ENCODE measurements around the gene CNN2. TPM values are rescaled to one million over a fixed set of nuclear protein-coding genes. Genes with fewer than 3 reads are reported as not detected.

The CNN2 gene
- total RNA-seq, 2 donors from 2014 or later: 426 to 469 TPM

GRCh38 chr19:1026783-1027649 is 608 bp downstream of the CNN2 start:
- Mint-ChIP-seq H3K4me3 (peak overlapping the region; percentile 93), H3K27ac (peak overlapping the region; percentile 97), H3K36me3 (ENCODE audit: low read depth) (peaks cover 20% of the 10 kb centered on the region), H3K4me1 (peaks cover 5% of the 10 kb centered on the region), H3K27me3 (ENCODE audit: insufficient read depth) (no peaks in the 10 kb centered on the region), H3K9me3 (no peaks in the 10 kb centered on the region)
- DNase-seq: no peak
- Histone ChIP-seq H3K4me3 (ENCODE audit: low read length) (peak overlapping the region; percentile 98), H3K27ac (ENCODE audit: low read depth, low read length) (peak overlapping the region; percentile 84), H3K27me3 (ENCODE audit: control insufficient read depth, insufficient read depth, low read length, poor library complexity, severe bottlenecking) (no peaks in the 10 kb centered on the region), H3K9ac (ENCODE audit: extremely low read depth, low read length, poor library complexity, severe bottlenecking) (peak overlapping the region; percentile 99), H3K4me1 (ENCODE audit: control insufficient read depth, insufficient read depth, low read length) (peaks cover 6% of the 10 kb centered on the region), H3K36me3 (ENCODE audit: control insufficient read depth, insufficient read depth, low read length) (peaks cover 22% of the 10 kb centered on the region), H3K9me3 (ENCODE audit: control insufficient read depth, low read length) (no peaks in the 10 kb centered on the region)
- 1% methylated on average over 17 to 35 of the region's 36 CpGs for WGBS, 2 experiments (ENCODE audit: insufficient coverage in 1 of 2, insufficient read length in 1 of 2)
- TF ChIP-seq, protein P1, sequence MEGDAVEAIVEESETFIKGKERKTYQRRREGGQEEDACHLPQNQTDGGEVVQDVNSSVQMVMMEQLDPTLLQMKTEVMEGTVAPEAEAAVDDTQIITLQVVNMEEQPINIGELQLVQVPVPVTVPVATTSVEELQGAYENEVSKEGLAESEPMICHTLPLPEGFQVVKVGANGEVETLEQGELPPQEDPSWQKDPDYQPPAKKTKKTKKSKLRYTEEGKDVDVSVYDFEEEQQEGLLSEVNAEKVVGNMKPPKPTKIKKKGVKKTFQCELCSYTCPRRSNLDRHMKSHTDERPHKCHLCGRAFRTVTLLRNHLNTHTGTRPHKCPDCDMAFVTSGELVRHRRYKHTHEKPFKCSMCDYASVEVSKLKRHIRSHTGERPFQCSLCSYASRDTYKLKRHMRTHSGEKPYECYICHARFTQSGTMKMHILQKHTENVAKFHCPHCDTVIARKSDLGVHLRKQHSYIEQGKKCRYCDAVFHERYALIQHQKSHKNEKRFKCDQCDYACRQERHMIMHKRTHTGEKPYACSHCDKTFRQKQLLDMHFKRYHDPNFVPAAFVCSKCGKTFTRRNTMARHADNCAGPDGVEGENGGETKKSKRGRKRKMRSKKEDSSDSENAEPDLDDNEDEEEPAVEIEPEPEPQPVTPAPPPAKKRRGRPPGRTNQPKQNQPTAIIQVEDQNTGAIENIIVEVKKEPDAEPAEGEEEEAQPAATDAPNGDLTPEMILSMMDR (conservative IDR thresholded peaks at IDR 0.05): no peak

DNA sequence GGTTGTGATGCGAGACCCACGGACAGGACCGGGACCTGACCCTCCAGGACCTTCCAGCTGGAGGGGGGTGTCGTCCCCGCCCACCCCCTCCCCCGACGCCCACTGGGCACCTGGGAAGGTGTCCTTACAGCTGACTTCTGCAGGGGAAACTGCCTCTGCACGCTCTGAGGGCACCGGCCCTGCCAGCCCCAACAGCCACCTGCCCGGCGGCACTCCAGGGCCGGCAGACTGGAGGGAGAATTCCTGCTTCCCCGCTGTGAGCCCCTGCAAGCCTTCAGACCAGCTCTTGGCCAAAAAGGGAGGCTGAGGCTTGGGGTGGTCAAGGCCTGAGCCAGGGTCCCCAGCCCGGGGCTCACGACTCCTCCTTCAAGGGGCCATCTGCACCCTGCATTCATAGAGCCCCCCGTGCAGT is 1.2 kb downstream of the CNN2 start:
- TF ChIP-seq, protein P1 (conservative IDR thresholded peaks at IDR 0.05): no peak
- H3K27me3 ChIP-seq (ENCODE audit: control insufficient read depth, insufficient read depth, low read length, poor library complexity, severe bottlenecking): no peaks in the 10 kb centered on the region
- peak overlapping the region; percentile 93 for H3K4me3 Mint-ChIP-seq
- H3K27ac ChIP-seq (ENCODE audit: low read depth, low read length): peak overlapping the region; percentile 84
- H3K4me3 ChIP-seq (ENCODE audit: low read length): peak overlapping the region; percentile 98
- no peaks in the 10 kb centered on the region for H3K9me3 Mint-ChIP-seq
- H3K9me3 ChIP-seq (ENCODE audit: control insufficient read depth, low read length): no peaks in the 10 kb centered on the region
- H3K36me3 Mint-ChIP-seq (ENCODE audit: low read depth): peaks cover 26% of the 10 kb centered on the region
- WGBS, 2 experiments (ENCODE audit: insufficient coverage in 1 of 2, insufficient read length in 1 of 2): 0 to 4% methylated on average over 5 to 16 of the region's 16 CpGs
- H3K27me3 Mint-ChIP-seq (ENCODE audit: insufficient read depth): no peaks in the 10 kb centered on the region
- peaks cover 5% of the 10 kb centered on the region for H3K4me1 Mint-ChIP-seq
- H3K4me1 ChIP-seq (ENCODE audit: control insufficient read depth, insufficient read depth, low read length): peaks cover 6% of the 10 kb centered on the region
- peak; percentile 72 for DNase-seq
- H3K9ac ChIP-seq (ENCODE audit: extremely low read depth, low read length, poor library complexity, severe bottlenecking): peak overlapping the region; percentile 99
- H3K27ac Mint-ChIP-seq: peak overlapping the region; percentile 97
- H3K36me3 ChIP-seq (ENCODE audit: control insufficient read depth, insufficient read depth, low read length): peaks cover 29% of the 10 kb centered on the region

GRCh38 chr19:1028062-1028926 is 1.9 kb downstream of the CNN2 start:
- DNase-seq: peak; percentile 92
- H3K4me1 ChIP-seq (ENCODE audit: control insufficient read depth, insufficient read depth, low read length): peaks cover 6% of the 10 kb centered on the region
- Mint-ChIP-seq H3K4me3 (peak overlapping the region; percentile 93), H3K9me3 (no peaks in the 10 kb centered on the region), H3K27ac (peak overlapping the region; percentile 86), H3K27me3 (ENCODE audit: insufficient read depth) (no peaks in the 10 kb centered on the region), H3K4me1 (peaks cover 5% of the 10 kb centered on the region), H3K36me3 (ENCODE audit: low read depth) (peaks cover 33% of the 10 kb centered on the region)
- no peaks in the 10 kb centered on the region for H3K9me3 ChIP-seq (ENCODE audit: control insufficient read depth, low read length)
- WGBS, 2 experiments (ENCODE audit: insufficient coverage in 1 of 2, insufficient read length in 1 of 2): 4 to 10% methylated on average over 18 to 53 of the region's 58 CpGs
- peak overlapping the region; percentile 98 for H3K4me3 ChIP-seq (ENCODE audit: low read length)
- H3K27me3 ChIP-seq (ENCODE audit: control insufficient read depth, insufficient read depth, low read length, poor library complexity, severe bottlenecking): no peaks in the 10 kb centered on the region
- H3K9ac ChIP-seq (ENCODE audit: extremely low read depth, low read length, poor library complexity, severe bottlenecking): peak overlapping the region; percentile 99
- TF ChIP-seq, protein P1 (conservative IDR thresholded peaks at IDR 0.05): no peak
- peak overlapping the region; percentile 84 for H3K27ac ChIP-seq (ENCODE audit: low read depth, low read length)
- H3K36me3 ChIP-seq (ENCODE audit: control insufficient read depth, insufficient read depth, low read length): peaks cover 35% of the 10 kb centered on the region
